ENCODE measurements around the gene ZNF584.
A peak's percentile ranks its signal among the peaks of the same experiment; 100 is the strongest.
"Not testable (repeated sequence)": the region's sequence is repeated elsewhere in the genome, so short reads cannot be mapped to it uniquely, and the experiment has no call there.

ZNF584 gene

GRCh38 chr19:58386576-58387337, 21.7 kb upstream of the ZNF584 start, which contains the start of gene RPS5:
Gene RPS5, plus strand, starts transcription at chr19:58387269. Its CDS starts 869 bp downstream, at chr19:58388138.
- DNase-seq = peak; percentile 99

- DNase-seq = peak; percentile 49
These were observed 20.9 kb upstream of the ZNF584 start for GRCh38 chr19:58387338-58388174.

GRCh38 chr19:58388175-58388526, 20.3 kb upstream of the ZNF584 start:
- no peak for DNase-seq

GRCh38 chr19:58392945-58393724, 15.3 kb upstream of the ZNF584 start:
- DNase-seq = no peak

GRCh38 chr19:58393725-58394033, 14.8 kb upstream of the ZNF584 start:
- DNase-seq = no peak

- DNase-seq = no peak
These were observed 13.6 kb upstream of the ZNF584 start for GRCh38 chr19:58394821-58395219.

GRCh38 chr19:58395220-58395978, 13.1 kb upstream of the ZNF584 start, which contains the start of gene RNF225:
Gene RNF225, plus strand, starts transcription at chr19:58395656. Its CDS starts 434 bp downstream, at chr19:58396090.
- DNase-seq = no peak

- no peak for DNase-seq
These were observed 12.3 kb upstream of the ZNF584 start for GRCh38 chr19:58395979-58396627.

- no peak for DNase-seq
These were observed 11.5 kb upstream of the ZNF584 start for GRCh38 chr19:58396691-58397532.

- no peak for DNase-seq
These were observed 10.9 kb upstream of the ZNF584 start for GRCh38 chr19:58397533-58398037.

- DNase-seq = no peak
These were observed 10.4 kb upstream of the ZNF584 start for GRCh38 chr19:58398087-58398486.

- DNase-seq = no peak
These were observed 9.9 kb upstream of the ZNF584 start for GRCh38 chr19:58398545-58398944.

GRCh38 chr19:58399903-58400302, 8.5 kb upstream of the ZNF584 start:
- no peak for DNase-seq

GRCh38 chr19:58400316-58400915, 8.0 kb upstream of the ZNF584 start:
- DNase-seq = no peak

- DNase-seq = peak; percentile 98
These were observed 7.3 kb upstream of the ZNF584 start for GRCh38 chr19:58400916-58401839.

- DNase-seq = peak; percentile 49
These were observed 6.5 kb upstream of the ZNF584 start for GRCh38 chr19:58401840-58402421.

- DNase-seq = not testable (repeated sequence)
These were observed 4.5 kb upstream of the ZNF584 start for GRCh38 chr19:58403920-58404478.

Data from NCI-H2171 treated with DMSO at 0.1 percent for 48 hours (cell line).